ENCODE results near the gene TXNRD2. TPM values are rescaled to one million over a fixed set of nuclear protein-coding genes. Genes with fewer than 3 reads are reported as not detected.

TXNRD2 gene
- total RNA-seq, 1 experiment from 2014 or later, result 29.5 TPM

DNA sequence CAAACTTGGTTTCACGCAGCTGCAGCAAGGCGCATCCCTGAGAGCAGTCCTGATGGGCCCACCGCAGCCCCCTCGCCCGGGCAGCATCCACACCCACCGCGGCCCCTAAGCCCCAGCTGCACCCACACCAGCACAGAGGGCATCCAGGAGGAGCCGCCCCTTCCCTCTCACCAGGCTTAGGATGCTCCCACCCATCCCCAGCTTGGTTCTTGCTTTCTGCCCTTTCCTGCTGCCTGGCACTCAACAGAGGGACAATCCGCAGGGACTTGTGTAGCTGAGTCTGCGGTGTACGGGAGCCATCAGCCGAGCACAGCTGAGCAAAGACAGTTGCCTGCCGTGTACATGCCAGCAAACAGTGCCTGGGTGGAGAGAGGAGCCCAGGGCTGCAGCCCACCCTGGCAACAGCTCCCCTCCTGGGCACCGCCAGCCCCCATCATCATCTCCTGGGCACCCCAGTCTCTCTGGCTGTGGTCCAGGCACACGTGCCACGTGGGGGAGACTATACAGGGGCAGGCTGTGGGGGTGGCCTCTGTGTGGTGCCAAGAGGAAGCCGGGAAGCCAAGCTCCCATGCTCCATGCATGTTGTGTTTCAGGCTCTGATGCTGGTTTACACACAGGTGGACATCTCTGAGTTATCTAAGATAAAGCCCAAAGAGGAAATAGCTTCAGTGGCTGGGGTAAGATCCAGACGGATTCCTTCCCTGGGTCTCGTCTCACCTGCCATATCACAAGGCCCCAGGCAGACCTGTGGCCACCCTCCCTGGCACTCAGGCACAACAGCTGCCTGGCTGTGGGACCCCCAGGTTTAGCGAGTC lies 50.9 kb downstream of the TXNRD2 start:
- BruUV-seq (replicated peaks), result no TSS peak
- Histone ChIP-seq H3K36me3 (ENCODE audit: control insufficient read depth, insufficient read depth, low read length) (no peaks in the 10 kb centered on the region), H3K27ac (ENCODE audit: low read length) (peak overlapping the region; percentile 84), H3K9me3 (ENCODE audit: control insufficient read depth, insufficient read depth, low read depth, low read length) (no peaks in the 10 kb centered on the region), H3K4me3 (ENCODE audit: low read depth in 2 of 2, low read length in 2 of 2) (no peak overlapping the region), H3K27me3 (ENCODE audit: control insufficient read depth, insufficient read depth, low read length) (no peaks in the 10 kb centered on the region), H3K4me1 (ENCODE audit: control insufficient read depth, insufficient read depth, low read length) (peaks cover 27% of the 10 kb centered on the region)
- in situ Hi-C loops (cut with HindIII; ENCODE audit: low pct_unique_long_range_greater_than_20kb, low sequenced_read_pairs), result no loop called here
- ChIA-PET POLR2A (no interaction called here), CTCF (interaction anchor here (0.6 kb wide), 1 partner anchor 185 kb away, joined by 3 read pairs; no protein-coding TSS in a partner anchor)
- ATAC-seq, result no peak
- DNase-seq (ENCODE audit: low read depth, low spot score), result no peak
- intact Hi-C loops (cut with micrococcal nuclease; ENCODE audit: unreplicated experiment), result no loop called here
- TF ChIP-seq, protein P1, sequence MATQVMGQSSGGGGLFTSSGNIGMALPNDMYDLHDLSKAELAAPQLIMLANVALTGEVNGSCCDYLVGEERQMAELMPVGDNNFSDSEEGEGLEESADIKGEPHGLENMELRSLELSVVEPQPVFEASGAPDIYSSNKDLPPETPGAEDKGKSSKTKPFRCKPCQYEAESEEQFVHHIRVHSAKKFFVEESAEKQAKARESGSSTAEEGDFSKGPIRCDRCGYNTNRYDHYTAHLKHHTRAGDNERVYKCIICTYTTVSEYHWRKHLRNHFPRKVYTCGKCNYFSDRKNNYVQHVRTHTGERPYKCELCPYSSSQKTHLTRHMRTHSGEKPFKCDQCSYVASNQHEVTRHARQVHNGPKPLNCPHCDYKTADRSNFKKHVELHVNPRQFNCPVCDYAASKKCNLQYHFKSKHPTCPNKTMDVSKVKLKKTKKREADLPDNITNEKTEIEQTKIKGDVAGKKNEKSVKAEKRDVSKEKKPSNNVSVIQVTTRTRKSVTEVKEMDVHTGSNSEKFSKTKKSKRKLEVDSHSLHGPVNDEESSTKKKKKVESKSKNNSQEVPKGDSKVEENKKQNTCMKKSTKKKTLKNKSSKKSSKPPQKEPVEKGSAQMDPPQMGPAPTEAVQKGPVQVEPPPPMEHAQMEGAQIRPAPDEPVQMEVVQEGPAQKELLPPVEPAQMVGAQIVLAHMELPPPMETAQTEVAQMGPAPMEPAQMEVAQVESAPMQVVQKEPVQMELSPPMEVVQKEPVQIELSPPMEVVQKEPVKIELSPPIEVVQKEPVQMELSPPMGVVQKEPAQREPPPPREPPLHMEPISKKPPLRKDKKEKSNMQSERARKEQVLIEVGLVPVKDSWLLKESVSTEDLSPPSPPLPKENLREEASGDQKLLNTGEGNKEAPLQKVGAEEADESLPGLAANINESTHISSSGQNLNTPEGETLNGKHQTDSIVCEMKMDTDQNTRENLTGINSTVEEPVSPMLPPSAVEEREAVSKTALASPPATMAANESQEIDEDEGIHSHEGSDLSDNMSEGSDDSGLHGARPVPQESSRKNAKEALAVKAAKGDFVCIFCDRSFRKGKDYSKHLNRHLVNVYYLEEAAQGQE (IDR thresholded peaks at IDR 0.05; ENCODE audit: insufficient read depth in 1 of 2, low read depth in 2 of 2, low read length in 1 of 2), result no peak
- TF ChIP-seq, protein P2, sequence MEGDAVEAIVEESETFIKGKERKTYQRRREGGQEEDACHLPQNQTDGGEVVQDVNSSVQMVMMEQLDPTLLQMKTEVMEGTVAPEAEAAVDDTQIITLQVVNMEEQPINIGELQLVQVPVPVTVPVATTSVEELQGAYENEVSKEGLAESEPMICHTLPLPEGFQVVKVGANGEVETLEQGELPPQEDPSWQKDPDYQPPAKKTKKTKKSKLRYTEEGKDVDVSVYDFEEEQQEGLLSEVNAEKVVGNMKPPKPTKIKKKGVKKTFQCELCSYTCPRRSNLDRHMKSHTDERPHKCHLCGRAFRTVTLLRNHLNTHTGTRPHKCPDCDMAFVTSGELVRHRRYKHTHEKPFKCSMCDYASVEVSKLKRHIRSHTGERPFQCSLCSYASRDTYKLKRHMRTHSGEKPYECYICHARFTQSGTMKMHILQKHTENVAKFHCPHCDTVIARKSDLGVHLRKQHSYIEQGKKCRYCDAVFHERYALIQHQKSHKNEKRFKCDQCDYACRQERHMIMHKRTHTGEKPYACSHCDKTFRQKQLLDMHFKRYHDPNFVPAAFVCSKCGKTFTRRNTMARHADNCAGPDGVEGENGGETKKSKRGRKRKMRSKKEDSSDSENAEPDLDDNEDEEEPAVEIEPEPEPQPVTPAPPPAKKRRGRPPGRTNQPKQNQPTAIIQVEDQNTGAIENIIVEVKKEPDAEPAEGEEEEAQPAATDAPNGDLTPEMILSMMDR (IDR thresholded peaks at IDR 0.05), result no peak
- TF ChIP-seq SIN3A (IDR thresholded peaks at IDR 0.05; ENCODE audit: borderline replicate concordance, insufficient read depth, low read depth, low read length) (no peak), POLR2AphosphoS5 (IDR thresholded peaks at IDR 0.05; ENCODE audit: low read depth, low read length) (no peak), TCF7L2 (IDR thresholded peaks at IDR 0.05; ENCODE audit: low read depth, low read length) (no peak)

DNA sequence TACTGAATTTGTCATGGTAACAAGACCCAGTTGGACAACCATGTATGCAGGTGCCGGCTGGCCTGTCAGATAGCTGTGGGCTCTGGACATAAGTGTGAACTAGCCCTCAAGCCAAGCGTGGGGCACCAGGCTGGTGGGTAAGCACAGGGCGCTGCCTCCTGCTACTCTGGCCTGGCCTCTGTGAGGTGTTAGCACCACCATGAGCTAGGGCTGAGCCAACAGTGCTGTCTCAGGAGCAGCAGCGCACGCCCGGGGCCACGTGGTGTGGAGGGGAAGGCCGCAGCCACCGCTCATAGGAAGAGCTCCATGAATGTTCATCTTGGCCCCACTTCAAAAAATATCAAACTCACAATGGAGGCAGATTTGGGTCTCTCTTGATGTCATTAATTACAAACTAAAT lies 51.7 kb downstream of the TXNRD2 start:
- Histone ChIP-seq H3K9me3 (ENCODE audit: control insufficient read depth, insufficient read depth, low read depth, low read length) (no peaks in the 10 kb centered on the region), H3K4me1 (ENCODE audit: control insufficient read depth, insufficient read depth, low read length) (peaks cover 27% of the 10 kb centered on the region), H3K4me3 (ENCODE audit: low read depth in 2 of 2, low read length in 2 of 2) (no peak overlapping the region), H3K27ac (ENCODE audit: low read length) (peak overlapping the region; percentile 52), H3K27me3 (ENCODE audit: control insufficient read depth, insufficient read depth, low read length) (no peaks in the 10 kb centered on the region), H3K36me3 (ENCODE audit: control insufficient read depth, insufficient read depth, low read length) (no peaks in the 10 kb centered on the region)
- TF ChIP-seq POLR2AphosphoS5 (IDR thresholded peaks at IDR 0.05; ENCODE audit: low read depth, low read length) (no peak), SIN3A (IDR thresholded peaks at IDR 0.05; ENCODE audit: borderline replicate concordance, insufficient read depth, low read depth, low read length) (no peak), TCF7L2 (IDR thresholded peaks at IDR 0.05; ENCODE audit: low read depth, low read length) (no peak)
- TF ChIP-seq, protein P2 (IDR thresholded peaks at IDR 0.05), result no peak
- TF ChIP-seq, protein P1 (IDR thresholded peaks at IDR 0.05; ENCODE audit: insufficient read depth in 1 of 2, low read depth in 2 of 2, low read length in 1 of 2), result no peak
- ATAC-seq (no peak), DNase-seq (ENCODE audit: low read depth, low spot score) (no peak)
- BruUV-seq (replicated peaks), result no TSS peak
- ChIA-PET CTCF (interaction anchor here (0.6 kb wide), 1 partner anchor 184 kb away, joined by 3 read pairs; no protein-coding TSS in a partner anchor), POLR2A (no interaction called here)
- in situ Hi-C loops (cut with HindIII; ENCODE audit: low pct_unique_long_range_greater_than_20kb, low sequenced_read_pairs) (no loop called here), intact Hi-C loops (cut with micrococcal nuclease; ENCODE audit: unreplicated experiment) (no loop called here)

All from Panc1 (cell line).